GM18502 (cell line): ENCODE results near the gene LDLRAD4.

ENCODE experiments used
- ATAC-seq: cut with Tn5 transposase; IDR thresholded peaks from one replicate; pipeline ENCODE4 v1.9.1; 2021; ENCODE audit warnings: mild to moderate bottlenecking; ENCODE audit not compliant: unreplicated experiment, poor library complexity

The LDLRAD4 gene

GRCh38 chr18:13300029-13300428 lies 81.5 kb downstream of the LDLRAD4 start:
- ATAC-seq = no peak

DNA sequence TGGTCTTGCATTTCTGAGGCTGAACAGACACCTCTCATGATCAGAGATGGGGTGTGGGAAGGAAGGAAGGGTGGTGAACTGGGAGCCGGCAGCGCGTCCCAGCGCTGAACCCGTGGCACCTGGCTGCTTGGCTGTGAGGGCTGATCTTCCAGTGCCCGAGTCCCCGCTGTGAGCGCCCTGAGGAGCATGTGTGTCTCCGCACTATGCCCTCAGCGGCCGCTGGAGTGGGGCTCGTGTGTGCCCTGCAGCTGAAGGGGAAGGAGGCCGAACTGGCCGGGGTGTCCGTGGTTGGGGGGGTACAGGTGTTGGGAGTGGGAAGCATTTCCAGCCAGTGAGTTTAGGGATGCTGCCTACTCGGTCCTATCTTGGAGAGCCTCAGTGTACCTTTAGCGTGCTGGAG lies 82.2 kb downstream of the LDLRAD4 start:
- ATAC-seq = no peak

DNA sequence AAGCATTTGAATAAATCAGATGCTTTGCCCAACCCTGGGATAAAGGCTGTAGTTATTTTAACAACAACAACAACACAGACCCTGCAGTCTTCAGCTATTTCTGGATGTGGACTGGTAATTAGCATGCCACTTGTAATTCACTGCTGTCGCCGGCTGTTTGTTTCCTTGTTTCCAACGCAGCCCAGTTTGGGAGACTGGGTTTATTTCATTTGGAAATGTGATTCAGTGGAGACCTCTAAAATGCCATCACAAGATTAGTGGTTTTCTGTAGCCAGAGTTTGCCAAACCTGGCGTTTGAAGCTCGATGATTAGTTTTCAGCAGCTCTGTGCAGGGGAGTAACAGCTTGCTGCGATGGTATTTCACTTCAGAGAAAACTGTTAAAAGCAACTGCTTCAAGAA lies 83.5 kb downstream of the LDLRAD4 start:
- no peak for ATAC-seq

- ATAC-seq = no peak
These were observed 84.1 kb downstream of the LDLRAD4 start for GRCh38 chr18:13302457-13303225.

DNA sequence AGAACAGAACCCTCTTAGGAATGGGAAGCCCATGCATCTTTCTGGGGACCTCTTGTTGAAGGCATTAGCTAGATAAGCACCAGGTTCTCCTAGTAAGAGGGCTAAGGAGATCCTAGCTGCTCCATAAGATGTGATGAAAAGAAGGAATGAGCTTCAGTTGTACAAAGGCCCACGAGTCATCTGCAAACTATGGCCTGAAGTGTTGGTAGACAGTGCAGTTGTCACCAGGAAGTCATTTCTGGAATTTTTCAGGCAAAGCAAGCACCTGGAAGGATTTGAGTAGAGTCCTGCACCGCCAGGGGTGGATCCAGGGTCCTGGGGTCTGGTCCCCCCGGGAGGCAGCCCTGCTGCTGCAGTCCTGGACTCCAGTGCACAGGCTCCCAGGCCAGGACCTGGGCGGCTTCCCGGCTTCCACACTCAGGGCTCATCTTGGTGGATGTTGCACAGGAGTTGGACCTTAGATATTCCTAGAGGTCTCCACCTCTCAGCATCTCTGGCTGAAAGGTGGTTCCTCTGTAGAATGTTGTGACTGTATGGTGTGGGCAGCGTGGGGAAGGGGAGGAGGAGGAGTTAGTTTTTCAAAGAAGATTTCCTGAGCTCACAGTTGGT lies 85.3 kb downstream of the LDLRAD4 start:
- ATAC-seq = no peak

GRCh38 chr18:13305301-13305700 lies 86.7 kb downstream of the LDLRAD4 start:
- ATAC-seq = no peak

- ATAC-seq = no peak
These were observed 88.0 kb downstream of the LDLRAD4 start for GRCh38 chr18:13306583-13306982.

- no peak for ATAC-seq
These were observed 89.8 kb downstream of the LDLRAD4 start for GRCh38 chr18:13308369-13308768.

- ATAC-seq = no peak
These were observed 90.6 kb downstream of the LDLRAD4 start for GRCh38 chr18:13309031-13309747.

- ATAC-seq = no peak
These were observed 91.4 kb downstream of the LDLRAD4 start for GRCh38 chr18:13309748-13310670.

DNA sequence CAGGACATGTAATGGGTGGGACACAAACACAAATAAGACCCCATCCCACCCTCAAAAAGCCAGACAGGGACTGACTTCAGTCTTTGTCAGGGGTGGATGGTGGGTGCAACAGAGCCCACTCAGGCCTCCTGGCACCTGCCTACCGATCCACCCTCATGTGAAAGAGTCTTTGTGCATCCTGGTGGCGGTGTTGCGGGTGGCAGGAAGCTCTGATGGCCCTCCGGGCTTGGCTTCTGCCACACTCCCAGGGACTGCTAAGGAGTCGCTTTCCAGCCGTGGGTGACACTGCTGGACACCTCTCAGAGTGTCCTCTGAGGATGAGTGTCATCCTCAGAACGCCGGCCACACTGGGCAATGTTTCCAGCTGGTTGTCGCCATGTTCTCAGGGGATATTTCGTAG lies 92.6 kb downstream of the LDLRAD4 start:
- no peak for ATAC-seq

DNA sequence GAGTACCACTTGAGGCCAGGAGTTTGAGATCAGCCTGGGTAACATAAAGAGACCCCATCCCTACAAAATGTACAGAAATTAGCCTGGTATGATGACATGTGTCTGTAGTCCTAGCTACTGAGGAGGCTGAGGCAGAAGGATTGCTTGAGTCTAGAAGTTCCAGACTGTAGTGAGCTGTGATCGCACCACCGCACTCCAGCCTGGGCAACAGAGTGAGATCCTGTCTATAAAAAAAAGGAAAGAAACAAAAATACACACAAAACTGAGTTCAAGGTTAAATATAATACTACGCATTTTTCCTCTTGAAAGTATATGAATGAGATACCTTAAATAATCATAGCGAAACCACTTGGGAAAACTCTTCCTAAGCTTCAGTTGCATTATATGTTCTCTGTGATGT lies 94.0 kb downstream of the LDLRAD4 start:
- ATAC-seq = no peak

GRCh38 chr18:13313006-13313686 lies 94.6 kb downstream of the LDLRAD4 start:
- ATAC-seq = no peak

GRCh38 chr18:13315000-13315399 lies 96.4 kb downstream of the LDLRAD4 start:
- ATAC-seq = no peak

- no peak for ATAC-seq
These were observed 97.5 kb downstream of the LDLRAD4 start for GRCh38 chr18:13316063-13316462.

DNA sequence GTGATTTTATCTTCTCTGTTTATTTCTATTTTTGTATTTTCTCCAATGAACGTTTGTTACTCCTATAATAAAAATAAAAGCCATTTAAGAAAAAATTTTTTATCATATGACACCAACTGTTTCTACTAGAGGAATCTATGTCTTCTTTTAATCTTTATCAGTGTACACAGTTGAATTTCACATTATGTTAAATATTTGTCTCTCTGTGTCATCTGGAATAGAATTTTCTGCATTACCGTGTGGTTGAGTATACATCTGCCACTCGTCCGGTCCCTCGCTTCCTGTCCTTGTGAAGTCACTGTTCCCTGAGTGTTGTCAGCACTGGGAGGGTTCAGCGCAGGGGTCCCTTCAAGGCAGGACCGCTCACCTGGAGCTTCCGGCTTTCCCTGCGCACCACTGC lies 99.2 kb downstream of the LDLRAD4 start:
- ATAC-seq = no peak

- no peak for ATAC-seq
These were observed 100.4 kb downstream of the LDLRAD4 start for GRCh38 chr18:13318731-13319501.

GRCh38 chr18:13319629-13320028 lies 101.1 kb downstream of the LDLRAD4 start:
- ATAC-seq = no peak

DNA sequence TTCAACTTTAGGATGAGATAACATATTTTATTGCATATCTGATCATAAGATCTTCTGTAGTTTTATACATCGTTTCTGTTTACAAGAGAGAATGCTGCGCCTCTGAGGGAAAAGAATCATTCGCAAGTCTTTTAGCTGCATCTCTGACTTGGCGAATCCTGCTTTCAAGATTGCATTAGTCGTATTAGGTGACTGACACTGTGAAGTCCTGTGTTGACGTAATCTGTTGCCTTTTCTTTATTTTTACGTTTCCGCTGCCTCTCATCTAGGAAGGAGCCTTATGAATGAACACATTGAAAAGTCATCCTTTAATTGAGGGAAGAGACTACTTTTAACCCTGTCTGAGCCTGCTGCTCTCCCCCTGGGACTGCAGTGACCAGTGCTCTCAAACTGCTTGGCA lies 101.5 kb downstream of the LDLRAD4 start:
- ATAC-seq = no peak
